AG10803 (cell line): ENCODE results near the gene SLF2.

Experiments
- DNase-seq: peaks from one replicate; pipeline ENCODE4 v3.0.0; 2010; ENCODE audit warnings: low read depth
- H3K4me3 ChIP-seq: 2 replicates; pipeline ENCODE4 v1.5.1; 2011; ENCODE audit warnings: mild to moderate bottlenecking, low read length, control low read depth
- CTCF ChIP-seq: conservative IDR thresholded peaks from 2 replicates; pipeline ENCODE4 v1.5.1; 2011; ENCODE audit warnings: mild to moderate bottlenecking, low read length, control low read depth, inconsistent platforms

The SLF2 gene

DNA sequence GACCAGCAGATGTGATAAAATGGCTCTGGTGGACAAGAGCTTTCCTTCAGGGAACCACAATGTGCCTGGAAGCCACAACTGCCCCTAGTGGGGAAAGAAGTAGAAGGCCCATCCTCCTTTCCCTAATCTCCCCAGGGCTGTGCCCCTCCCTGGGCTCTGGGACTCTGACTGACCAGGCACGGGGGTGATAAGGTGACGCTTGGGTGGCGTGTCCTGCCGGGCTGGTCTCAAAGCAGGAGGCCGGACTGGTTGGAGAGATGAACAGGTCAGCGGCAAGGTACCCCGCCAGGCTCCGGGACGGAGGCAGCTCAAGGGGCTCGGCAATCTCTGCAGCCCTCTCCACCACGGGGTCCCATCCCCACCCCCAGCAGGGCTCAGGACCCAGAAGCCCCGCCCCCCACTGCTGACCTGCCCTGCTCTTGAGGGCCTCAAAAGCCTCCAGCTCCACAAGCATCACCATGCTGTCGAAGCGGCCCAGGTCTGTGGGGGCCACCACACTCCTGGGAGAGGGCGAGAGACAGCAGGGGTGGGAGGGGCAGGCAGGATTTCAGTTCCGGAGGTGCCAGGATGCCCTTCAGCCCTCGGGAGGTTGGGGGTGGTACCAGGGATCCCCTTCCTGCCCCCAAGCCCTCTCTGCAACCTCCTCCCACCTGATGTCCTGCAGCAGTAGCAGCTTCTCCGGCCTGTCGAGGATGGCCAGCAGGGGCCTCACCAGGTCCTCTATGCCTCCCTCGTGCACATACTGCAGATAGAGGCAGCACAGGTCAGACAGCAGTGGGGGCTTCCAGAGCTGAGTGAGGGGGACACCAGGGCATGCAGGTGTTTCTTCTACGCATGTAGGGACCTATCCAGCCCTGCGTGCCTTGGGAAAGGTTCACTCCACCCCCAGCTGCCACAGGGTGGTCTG is 99.0 kb downstream of the SLF2 start:
- peak; percentile 54 for TF ChIP-seq CTCF
- DNase-seq: no peak
- no peak overlapping the region for H3K4me3 ChIP-seq

DNA sequence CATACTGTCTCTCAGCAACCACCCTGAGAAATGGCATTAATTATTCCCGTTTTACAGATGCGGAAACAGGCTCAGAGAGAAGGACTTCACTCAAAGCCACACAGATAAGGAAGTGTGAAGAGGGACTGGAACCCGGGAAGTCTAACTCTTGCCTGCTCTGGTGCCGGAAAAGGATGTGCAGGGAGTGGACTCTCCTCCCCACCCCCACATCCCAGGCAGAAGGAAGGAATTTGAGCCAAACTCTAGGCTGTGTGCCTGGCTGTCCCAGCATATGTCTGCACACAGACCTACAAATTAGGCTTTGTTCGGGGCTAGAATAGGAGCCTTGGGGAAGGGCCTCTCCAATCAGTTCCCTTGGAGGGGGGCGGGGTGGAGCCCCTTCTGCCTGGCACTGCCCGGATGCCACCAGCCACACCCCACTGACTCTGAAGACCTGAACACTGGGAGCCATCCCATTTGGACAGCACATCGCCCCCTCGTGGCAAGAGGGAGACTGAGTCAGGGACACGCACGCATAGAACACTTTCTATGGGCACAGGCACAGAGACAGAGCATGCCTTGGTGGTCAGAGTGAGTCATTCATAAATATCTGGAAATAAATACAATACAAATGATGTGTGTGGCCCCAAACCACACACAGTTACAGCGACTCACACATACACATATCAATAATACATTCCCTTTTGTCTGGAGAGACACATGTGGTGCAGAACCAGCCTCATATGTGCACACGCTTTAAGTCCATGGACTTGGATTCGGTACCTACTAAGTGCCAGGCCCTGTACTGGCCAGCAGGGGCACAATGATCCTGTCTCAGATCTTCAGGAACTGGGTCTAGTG is 100.0 kb downstream of the SLF2 start:
- TF ChIP-seq CTCF: peak; percentile 73
- peak; percentile 90 for DNase-seq
- no peak overlapping the region for H3K4me3 ChIP-seq

DNA sequence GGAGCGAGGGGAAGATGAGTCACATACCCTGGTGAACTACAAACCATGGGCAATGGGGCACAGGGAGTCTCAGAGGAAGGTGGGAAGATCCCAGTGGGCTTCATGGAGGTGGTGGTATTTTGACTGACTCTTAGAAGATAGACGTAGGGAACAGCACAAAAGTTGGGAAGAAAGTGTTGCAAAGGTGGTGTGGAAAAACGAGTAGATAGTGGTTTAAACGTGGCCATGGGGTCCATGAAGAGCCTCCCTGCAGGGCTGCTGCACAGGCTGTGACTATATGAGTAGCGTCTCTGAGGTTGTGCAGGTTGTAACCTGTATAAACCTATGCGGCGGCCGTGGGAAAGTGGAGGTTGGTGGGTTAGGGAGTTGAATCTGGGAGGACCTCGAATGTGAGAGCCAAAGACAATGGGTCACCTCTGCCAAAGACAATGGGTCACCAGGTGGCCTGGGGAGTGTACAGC is 100.6 kb downstream of the SLF2 start:
- no peak for DNase-seq
- H3K4me3 ChIP-seq: no peak overlapping the region
- no peak for TF ChIP-seq CTCF

GRCh38 chr10:101014230-101014884 is 101.6 kb downstream of the SLF2 start:
- peak; percentile 94 for TF ChIP-seq CTCF
- peak; percentile 47 for DNase-seq
- H3K4me3 ChIP-seq: no peak overlapping the region
